K562 (cell line): ENCODE results near the gene SPSB1.

Source experiments
- JUNB ChIP-seq: fragments of 450-650 bp; formaldehyde crosslinking; conservative IDR thresholded peaks from 2 replicates; pipeline ENCODE4 v1.4.0; 2020; ENCODE audit warnings: mild to moderate bottlenecking
- MAFK ChIP-seq: IDR thresholded peaks from 2 replicates; pipeline ENCODE4 v1.6.1; 2011; ENCODE audit warnings: low read length, improper control_type of control experiment
- RBBP5 ChIP-seq: fragments of 200-600 bp; sonication (generic); IDR thresholded peaks from 2 replicates; pipeline ENCODE4 v1.6.1; 2012; ENCODE audit warnings: borderline replicate concordance, mild to moderate bottlenecking, low read length, control low read depth, inconsistent platforms; ENCODE audit not compliant: insufficient read depth, poor library complexity, severe bottlenecking

DNA sequence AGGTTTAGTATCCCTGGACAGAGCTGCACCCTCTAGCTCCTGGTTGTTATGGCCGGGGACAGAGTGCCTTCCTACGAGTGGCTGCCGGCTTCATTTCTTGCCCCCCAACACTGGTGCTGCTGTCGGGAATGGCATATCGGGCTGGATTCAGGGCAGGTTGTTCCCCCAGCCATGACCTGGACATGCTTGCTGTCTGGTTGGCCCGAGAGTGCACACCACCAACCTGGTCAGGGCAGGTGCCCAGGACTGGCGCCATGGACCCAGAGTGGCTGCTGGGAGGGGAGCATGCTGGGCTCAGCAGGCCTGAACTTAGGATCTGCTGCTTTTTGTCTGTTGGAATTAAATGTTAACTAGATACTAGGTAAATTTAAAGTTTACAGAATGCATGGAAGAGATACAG is 36.4 kb upstream of the SPSB1 start:
- TF ChIP-seq RBBP5 (no peak), MAFK (no peak), JUNB (CRISPR knock-in tag) (no peak)
